ENCODE data around the gene LHFPL2. TPM values are rescaled to one million over a fixed set of nuclear protein-coding genes. Genes with fewer than 3 reads are reported as not detected.

LHFPL2 gene
- 41.5 and 94.9 TPM in 2 replicates for total RNA-seq (ENCODE audit: low replicate concordance)

DNA sequence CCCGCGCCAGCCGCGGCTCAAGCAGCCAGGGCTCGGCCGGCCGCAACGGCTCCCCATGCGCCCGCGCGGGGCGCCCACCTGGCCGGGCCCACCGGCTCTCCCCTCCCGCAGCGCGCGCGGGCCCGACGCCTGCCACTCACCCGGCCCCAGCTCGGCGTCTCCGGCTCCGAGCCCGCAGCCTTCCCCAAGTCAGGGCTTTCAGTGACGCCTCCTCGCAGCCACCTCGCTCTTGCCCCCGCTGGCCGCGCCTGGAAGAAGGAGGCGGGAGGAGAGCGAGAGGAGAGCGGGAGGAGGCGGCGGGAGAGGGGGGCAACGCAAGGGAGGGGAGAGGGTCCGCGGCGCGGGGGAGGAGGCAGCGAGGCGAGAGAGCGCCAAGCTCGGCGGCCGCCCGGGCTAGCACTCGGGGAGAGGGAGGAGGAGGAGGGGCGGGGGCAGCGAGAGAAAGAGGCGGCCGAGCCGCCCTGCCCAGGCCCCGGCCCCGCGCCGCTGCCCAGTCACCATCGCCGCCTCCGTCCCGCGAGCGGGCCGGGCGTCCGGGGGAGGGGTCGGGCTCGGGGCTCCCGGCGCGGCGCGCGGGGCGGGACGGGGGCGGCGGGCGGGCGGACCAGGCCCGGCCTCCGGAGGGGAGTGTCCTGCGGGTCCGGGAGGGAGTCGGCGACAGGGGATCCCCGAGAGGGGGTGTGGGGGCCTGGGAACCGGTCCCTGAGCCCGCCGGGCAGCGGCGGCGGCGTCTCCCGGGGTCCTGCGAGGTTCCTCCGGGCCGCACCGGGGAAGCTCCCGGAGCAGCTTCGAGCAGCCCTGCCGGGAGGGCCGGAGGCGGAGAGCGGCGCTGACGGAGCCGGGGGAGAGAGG is at the start of gene LHFPL2:
TSS of gene LHFPL2 (minus strand) at position 414 of the 852 bp plus-strand sequence. CDS start 138,559 bp downstream, outside the sequence.

Data from smooth muscle cell of the coronary artery (primary cell).